HG02610 (cell line): Measurements from ENCODE around the gene URM1.

Experiments used
- ATAC-seq: cut with Tn5 transposase; IDR thresholded peaks from one replicate; pipeline ENCODE4 v1.9.1; 2021; ENCODE audit warnings: mild to moderate bottlenecking, moderate library complexity; ENCODE audit not compliant: unreplicated experiment

URM1 gene

DNA sequence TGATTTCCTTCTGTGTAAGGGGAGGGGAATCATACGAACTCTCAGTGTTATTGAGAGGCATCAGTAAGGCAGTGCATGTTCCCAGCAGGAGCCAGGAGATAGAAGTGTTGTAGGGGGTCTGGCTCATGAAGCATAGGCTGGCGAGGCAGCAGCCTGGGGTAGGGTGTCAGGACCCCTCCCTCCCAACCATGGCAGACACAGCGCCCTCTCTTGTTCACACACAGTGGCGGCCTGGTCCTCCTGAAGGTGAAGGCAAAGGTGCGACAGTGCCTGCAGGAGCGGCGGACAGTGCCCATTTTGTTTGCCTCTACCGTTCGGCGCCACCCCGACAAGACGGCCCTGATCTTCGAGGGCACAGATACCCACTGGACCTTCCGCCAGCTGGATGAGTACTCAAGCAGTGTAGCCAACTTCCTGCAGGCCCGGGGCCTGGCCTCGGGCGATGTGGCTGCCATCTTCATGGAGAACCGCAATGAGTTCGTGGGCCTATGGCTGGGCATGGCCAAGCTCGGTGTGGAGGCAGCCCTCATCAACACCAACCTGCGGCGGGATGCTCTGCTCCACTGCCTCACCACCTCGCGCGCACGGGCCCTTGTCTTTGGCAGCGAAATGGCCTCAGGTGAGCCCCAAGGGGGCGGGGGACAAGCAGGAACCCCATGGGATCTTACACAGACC lies 26.1 kb upstream of the URM1 start:
- no peak for ATAC-seq

GRCh38 chr9:128349125-128349524 lies 22.0 kb upstream of the URM1 start:
- no peak for ATAC-seq

DNA sequence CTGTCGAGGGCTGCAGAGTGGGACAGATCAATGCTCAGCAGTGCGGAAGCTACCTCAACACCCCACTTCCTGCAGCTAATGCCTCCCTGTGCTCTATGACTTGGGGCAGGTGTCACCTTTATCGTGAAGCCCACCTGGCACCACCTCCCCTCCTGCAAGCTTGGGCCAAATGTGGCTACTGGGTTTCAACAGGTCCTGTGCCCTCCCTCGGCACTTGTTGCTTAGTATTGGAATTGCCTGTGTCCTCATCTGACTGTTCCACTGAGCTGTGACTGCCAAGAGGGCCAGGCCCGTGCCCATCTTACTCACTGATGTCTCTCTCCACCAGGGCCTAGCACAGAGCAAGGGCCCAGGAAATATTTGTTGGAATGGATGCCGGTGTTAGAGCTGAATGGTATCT lies 21.4 kb upstream of the URM1 start:
- no peak for ATAC-seq

DNA sequence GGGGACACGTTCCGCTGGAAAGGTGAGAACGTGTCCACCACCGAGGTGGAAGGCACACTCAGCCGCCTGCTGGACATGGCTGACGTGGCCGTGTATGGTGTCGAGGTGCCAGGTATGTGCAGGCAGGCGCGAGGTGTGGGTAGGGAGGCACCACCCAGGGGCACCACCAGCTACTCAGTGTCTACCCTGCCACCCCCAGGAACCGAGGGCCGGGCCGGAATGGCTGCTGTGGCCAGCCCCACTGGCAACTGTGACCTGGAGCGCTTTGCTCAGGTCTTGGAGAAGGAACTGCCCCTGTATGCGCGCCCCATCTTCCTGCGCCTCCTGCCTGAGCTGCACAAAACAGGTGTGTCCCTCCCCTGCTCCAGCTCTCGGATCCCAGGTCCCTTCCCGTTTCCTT lies 15.7 kb upstream of the URM1 start:
- ATAC-seq = no peak

GRCh38 chr9:128358090-128358489 lies 13.1 kb upstream of the URM1 start:
- ATAC-seq = no peak

- ATAC-seq = no peak
Observed at GRCh38 chr9:128358861-128359260, 12.3 kb upstream of the URM1 start.

DNA sequence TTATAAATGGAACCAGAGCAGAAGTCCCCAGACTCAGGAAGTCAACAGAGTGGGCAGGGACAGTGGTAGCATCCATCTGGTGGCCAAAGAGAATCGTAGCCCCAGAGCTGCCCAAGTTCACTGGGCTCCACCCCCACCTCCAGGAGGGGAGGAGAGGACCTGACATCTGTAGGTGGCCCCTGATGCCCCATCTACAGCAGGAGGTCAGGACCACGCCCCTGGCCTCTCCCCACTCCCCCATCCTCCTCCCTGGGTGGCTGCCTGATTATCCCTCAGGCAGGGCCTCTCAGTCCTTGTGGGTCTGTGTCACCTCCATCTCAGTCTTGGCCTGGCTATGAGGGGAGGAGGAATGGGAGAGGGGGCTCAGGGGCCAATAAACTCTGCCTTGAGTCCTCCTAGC lies 10.3 kb upstream of the URM1 start:
- no peak for ATAC-seq

- no peak for ATAC-seq
Observed at GRCh38 chr9:128361296-128361985, 9.7 kb upstream of the URM1 start.

DNA sequence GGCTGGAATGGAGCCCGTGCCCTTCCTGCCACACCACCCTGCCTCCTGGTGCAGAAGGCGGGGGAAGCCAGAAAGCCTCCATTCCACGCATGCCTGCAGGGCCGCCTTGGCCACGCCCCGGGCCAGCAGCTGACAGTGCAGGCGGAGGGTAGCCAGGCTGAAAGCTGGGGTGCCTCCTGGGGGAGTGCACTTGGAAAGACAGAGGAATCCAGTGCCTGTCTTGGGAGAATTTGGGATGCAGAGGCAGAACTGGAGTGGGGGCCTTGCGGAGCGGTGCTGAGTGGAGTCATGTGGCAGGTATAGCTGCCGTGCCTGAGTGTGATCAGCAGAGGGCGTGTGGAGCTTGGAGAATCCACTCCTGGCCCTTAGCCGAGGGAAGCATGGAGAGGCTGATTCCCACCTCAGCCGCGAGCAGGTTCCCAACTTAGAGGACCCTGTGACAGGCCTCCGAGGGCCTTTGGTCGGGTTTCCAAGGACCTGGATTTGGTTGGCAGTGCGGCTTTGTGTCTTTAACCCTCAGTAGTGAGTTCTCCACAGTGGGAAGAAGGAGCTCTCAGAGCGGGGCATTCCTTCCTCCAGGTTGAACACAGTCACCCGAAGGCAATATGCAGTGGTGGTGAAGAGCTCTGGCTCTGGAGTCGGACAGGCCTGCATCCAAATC lies 9.1 kb upstream of the URM1 start:
- ATAC-seq = peak; percentile 70

DNA sequence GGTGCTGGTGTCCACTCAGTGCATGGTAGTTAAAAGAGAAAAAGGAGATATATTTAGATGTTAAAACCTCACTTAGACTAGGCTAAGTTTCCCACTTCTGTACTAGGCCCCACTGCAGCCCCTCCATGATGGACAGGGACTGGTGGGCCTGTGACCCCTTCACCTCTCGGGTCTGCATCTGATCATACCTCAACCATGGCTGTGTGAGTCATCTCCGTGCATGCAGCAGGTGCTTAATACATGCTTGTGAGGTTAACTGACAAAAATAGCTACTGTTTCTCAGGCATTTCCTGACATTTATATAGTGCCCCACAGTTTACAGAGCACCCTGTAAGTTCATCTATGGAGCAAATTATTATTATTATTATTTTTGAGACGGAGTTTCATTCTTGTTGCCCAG lies 8.4 kb upstream of the URM1 start:
- ATAC-seq = no peak

DNA sequence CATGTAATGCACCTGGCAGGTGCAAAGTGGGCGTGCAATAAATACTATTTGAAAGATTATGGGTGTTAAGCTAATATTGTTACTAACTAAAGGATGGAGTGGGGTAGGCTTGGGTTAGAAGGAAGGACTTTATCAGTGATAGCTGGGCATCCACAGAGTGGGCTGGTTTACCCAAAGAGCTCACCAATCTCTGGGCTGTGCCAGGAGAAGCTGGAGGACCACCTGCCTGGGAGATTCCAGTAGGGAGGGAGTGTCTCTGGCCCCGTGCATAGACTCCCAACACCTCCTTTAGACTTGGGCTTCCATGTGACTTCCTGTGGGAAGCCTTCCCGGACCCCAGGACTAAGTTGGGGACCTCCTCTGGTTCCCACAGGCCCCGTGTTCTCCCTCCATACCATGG lies 5.6 kb upstream of the URM1 start:
- no peak for ATAC-seq

DNA sequence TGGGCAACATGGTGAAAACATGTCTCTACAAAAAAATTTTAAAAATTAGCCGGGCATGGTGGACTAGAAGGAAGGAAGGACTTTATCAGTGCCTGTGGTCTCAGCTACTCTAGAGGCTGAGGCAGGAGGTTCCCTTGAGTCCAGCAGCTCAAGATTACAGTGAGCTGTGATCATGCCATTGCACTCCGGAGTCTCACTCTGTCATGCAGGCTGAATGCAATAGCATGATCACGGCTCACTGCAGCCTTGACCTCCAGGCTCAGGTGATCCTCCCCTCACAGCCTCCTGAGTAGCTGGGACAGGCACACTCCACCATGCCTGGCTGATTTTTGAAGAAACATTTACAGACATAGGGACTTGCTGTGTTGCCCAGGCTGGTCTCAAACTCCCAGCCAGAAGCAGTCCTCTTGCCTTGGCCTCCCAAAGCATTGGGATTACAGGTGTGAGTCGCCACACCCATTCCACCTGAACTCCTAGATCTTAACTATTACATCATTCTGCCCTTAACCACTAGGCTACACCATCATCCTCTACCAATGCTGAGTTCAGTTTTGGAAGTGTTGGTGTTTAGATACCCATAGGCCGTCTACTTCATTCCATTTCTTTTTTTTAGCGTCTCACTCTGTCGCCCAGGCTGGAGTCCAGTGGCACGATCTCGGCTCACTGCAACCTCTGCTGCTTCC lies 2.0 kb upstream of the URM1 start:
- no peak for ATAC-seq

DNA sequence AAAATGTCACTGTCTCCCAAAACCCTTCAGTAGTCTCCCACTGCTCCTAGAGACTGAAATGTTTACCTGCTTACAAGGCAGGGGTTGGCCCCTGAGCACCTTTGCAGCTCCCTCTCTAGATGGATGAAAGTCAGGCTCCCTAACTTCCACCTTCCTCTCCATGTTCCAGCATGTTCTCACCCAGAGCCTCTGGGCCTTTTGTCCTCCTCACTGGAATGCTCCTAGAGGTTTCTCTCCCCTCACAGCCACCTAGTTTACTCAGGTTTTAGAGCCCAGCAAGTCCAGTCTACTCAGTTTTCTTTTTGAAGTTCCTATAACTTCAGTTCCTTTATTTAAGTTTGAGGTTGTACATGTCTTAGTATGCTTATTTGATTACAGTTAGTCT lies 815 bp upstream of the URM1 start:
- ATAC-seq = no peak

DNA sequence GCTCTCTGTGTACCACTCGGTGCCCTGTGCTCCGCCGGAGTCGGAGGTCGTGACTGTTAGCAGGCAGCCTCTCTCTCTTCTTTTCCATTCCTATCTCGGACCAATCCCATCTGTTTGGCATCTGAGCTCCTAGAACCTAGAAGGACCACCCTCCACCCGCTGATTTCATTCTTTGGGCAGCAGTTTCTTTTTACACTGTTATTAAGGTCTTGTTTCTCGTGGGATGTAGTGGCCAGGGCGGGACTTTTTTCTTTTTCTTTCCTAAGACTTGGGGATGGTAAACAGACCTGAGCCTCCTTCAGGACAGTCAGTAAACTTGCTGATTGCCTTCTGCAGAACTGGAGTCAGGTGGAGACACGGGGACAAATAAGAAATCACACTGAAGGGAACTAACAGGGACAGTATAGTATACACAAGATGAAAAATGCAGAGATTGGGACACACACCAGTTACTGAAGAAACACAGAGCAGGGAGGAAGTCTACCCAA lies 500 bp downstream of the URM1 start:
- ATAC-seq = no peak

GRCh38 chr9:128372188-128372641 lies 1.0 kb downstream of the URM1 start:
- no peak for ATAC-seq

GRCh38 chr9:128372784-128373183 lies 1.6 kb downstream of the URM1 start:
- ATAC-seq = no peak

- no peak for ATAC-seq
Observed at GRCh38 chr9:128374221-128374675, 3.1 kb downstream of the URM1 start.

DNA sequence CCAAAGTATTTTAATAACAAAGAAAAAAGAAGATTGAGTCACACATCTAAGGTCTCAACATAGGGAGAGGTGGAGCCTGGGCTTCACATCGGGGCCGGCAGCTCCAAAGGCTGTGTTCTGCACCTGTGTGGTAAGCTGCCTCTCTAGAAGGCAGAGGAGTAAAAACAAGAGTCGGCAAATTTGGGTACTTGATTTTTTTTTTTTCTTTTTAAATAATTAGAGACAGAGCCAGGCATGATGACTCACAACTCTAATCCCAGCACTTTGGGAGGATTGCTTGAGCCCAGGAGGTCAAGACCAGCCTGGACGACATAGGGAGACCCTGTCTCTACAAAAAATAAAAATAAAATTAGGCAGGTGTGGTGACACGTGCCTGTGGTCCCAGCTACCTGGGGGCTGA lies 4.7 kb downstream of the URM1 start:
- ATAC-seq = no peak

DNA sequence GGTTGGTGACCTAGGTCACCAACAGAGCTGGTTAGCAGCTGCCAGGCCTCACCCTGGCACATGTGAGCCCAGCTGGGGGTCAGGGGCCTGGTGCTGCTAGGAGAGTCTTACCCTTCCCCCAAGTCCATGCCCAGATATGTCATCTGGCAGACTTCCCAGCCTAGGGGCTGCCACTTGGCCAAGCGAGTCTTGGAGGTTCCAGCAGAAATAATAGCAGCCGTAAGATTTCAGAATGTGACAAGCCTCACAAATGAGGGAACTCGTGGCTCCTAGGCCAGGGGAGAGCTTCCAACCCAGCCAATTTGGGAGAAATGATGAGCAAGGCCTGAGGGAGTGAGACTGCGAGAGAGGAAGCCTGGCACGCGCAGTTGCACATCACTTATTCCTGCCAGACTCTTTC lies 11.1 kb downstream of the URM1 start:
- no peak for ATAC-seq

GRCh38 chr9:128383007-128383753 lies 12.0 kb downstream of the URM1 start:
- ATAC-seq = no peak

GRCh38 chr9:128383791-128384190 lies 12.6 kb downstream of the URM1 start:
- ATAC-seq = no peak
